Sigmoid colon (tissue), 4 donors: ENCODE results near the gene RFX3.

Experiments
- EP300 ChIP-seq, 4 donors: sonication (generic); formaldehyde crosslinking; IDR thresholded peaks; one replicate each; pipeline ENCODE4 v1.6.1; 2017; ENCODE audit warnings: antibody characterized with exemption in 4 of 4
- POLR2A ChIP-seq, 2 donors: fragments of 450-650 bp; IDR thresholded peaks; one replicate each; pipeline ENCODE4 v1.6.1; 2016; ENCODE audit warnings: antibody characterized with exemption in 2 of 2, mild to moderate bottlenecking in 2 of 2, moderate library complexity in 2 of 2
- TF ChIP-seq, protein P1 (sequence below), 4 experiments: fragments of 450-650 bp in 3 of 4; fragments of 200-600 bp in 1 of 4; IDR thresholded peaks; one replicate each; pipeline ENCODE4 v1.5.1; 2016 to 2019; ENCODE audit warnings: antibody characterized with exemption in 4 of 4, mild to moderate bottlenecking in 3 of 4, moderate library complexity in 2 of 4

DNA sequence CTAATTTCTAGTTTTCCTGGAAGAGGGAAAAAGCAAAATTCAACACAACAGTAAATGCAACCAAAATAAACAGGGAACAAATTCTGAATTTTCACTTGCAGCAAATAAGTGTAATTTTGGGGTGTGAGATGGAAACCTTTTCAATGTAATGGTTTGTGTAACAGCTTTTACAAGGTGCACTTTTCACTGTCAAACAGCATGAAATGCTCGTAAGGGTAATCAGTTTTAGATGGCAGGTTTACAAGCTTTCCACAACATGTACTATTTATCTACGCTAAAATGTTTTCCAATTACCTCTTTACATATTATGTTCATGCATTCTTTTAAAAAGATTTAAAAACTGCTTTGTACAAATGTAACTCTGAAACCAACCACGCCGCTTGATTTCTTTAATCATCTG, 115.3 kb downstream of the RFX3 start:
- TF ChIP-seq POLR2A (IDR thresholded peaks at IDR 0.05) (no peak), EP300 (IDR thresholded peaks at IDR 0.05) (no peak)
- TF ChIP-seq, protein P1, sequence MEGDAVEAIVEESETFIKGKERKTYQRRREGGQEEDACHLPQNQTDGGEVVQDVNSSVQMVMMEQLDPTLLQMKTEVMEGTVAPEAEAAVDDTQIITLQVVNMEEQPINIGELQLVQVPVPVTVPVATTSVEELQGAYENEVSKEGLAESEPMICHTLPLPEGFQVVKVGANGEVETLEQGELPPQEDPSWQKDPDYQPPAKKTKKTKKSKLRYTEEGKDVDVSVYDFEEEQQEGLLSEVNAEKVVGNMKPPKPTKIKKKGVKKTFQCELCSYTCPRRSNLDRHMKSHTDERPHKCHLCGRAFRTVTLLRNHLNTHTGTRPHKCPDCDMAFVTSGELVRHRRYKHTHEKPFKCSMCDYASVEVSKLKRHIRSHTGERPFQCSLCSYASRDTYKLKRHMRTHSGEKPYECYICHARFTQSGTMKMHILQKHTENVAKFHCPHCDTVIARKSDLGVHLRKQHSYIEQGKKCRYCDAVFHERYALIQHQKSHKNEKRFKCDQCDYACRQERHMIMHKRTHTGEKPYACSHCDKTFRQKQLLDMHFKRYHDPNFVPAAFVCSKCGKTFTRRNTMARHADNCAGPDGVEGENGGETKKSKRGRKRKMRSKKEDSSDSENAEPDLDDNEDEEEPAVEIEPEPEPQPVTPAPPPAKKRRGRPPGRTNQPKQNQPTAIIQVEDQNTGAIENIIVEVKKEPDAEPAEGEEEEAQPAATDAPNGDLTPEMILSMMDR (IDR thresholded peaks at IDR 0.05): no peak
